Gastrocnemius medialis (tissue), 4 donors: ENCODE results near the gene CLPTM1L. TPM values are rescaled to one million over a fixed set of nuclear protein-coding genes. Genes with fewer than 3 reads are reported as not detected.

Source experiments
- ATAC-seq, 2 donors: fragments of 150-250 bp; one replicate each; pipeline ENCODE4 v1.9.1; 2016
- DNase-seq, 2 donors: peaks; one replicate each; pipeline ENCODE4 v3.0.0-alpha.2; 2019
- H3K27ac ChIP-seq, 4 donors: fragments of 200-600 bp; sonication (generic); 1 replicate in 1 of 4; 2 replicates in 3 of 4; pipeline ENCODE4 v1.5.1; 2016 to 2018; ENCODE audit warnings: mild to moderate bottlenecking in 2 of 4, moderate library complexity in 1 of 4
- H3K27me3 ChIP-seq, 3 donors: fragments of 200-600 bp; sonication (generic) in 2 of 3; 1 replicate in 1 of 3; 2 replicates in 2 of 3; pipeline versions ENCODE4 v1.5.1 to v1.6.0; 2016 to 2019; ENCODE audit warnings: mild to moderate bottlenecking in 1 of 3, moderate library complexity in 1 of 3
- H3K36me3 ChIP-seq, 2 donors: fragments of 200-600 bp; sonication (generic) in 1 of 2; one replicate each; pipeline ENCODE4 v1.5.1; 2017 to 2018
- H3K4me1 ChIP-seq, 2 donors: fragments of 200-600 bp; sonication (generic) in 1 of 2; one replicate each; pipeline ENCODE4 v1.5.1; 2016 to 2017; ENCODE audit warnings: mild to moderate bottlenecking in 2 of 2
- H3K4me3 ChIP-seq, 4 donors: fragments of 200-600 bp; sonication (generic) in 3 of 4; 1 replicate in 1 of 4; 2 replicates in 3 of 4; pipeline ENCODE4 v1.5.1; 2016 to 2019; ENCODE audit warnings: mild to moderate bottlenecking in 2 of 4
- H3K9me3 ChIP-seq, 3 donors: fragments of 200-600 bp; sonication (generic) in 2 of 3; 1 replicate in 1 of 3; 2 replicates in 2 of 3; pipeline ENCODE4 v1.5.1; 2016 to 2019
- CTCF ChIP-seq, 5 experiments: fragments of 450-650 bp in 3 of 5; fragments of 200-600 bp in 2 of 5; sonication (generic) in 2 of 5; IDR thresholded peaks in 4 of 5; conservative IDR thresholded peaks in 1 of 5; 1 replicate in 4 of 5; 2 replicates in 1 of 5; pipeline ENCODE4 v1.5.1; 2016 to 2019; ENCODE audit warnings: antibody characterized with exemption in 5 of 5, mild to moderate bottlenecking in 3 of 5, moderate library complexity in 3 of 5
- POLR2A ChIP-seq, 2 donors: fragments of 450-650 bp; IDR thresholded peaks; one replicate each; pipeline ENCODE4 v1.6.1; 2017; ENCODE audit warnings: antibody characterized with exemption in 2 of 2, mild to moderate bottlenecking in 2 of 2, moderate library complexity in 2 of 2
- in situ Hi-C, 4 donors: fragments of 200-750 bp; cut with MboI; loops; one replicate each; pipeline versions ENCODE4 v1.15.0 to v1.8.0; 2017; ENCODE audit warnings: low sequenced_read_pairs in 4 of 4
- intact Hi-C: fragments of 100-400 bp; cut with DNase I; formaldehyde crosslinking; loops from one replicate; pipeline ENCODE4 v1.15.1; 2023; ENCODE audit warnings: low total_unique reads
- total RNA-seq, 4 donors: library from RNA; depleted of rRNA; stranded (reverse); fragments of >200 nt; gene quantifications; one replicate each; pipeline versions ENCODE4 v1.1.0 to v1.2.3, GENCODE V29; 2016

Gene CLPTM1L
- total RNA-seq, 4 donors from 2014 or later = 29.4 to 41.0 (median 36.8) TPM

GRCh38 chr5:1281038-1281882, 63.6 kb downstream of the CLPTM1L start:
- TF ChIP-seq POLR2A (IDR thresholded peaks at IDR 0.05) = no peak
- no peak for TF ChIP-seq CTCF (IDR thresholded peaks at IDR 0.05 in 4 of 5, conservative IDR thresholded peaks at IDR 0.05 in 1 of 5)
- Histone ChIP-seq H3K4me1 (no peaks in the 10 kb centered on the region), H3K9me3 (no peaks in the 10 kb centered on the region), H3K27me3 (no peaks in the 10 kb centered on the region), H3K36me3 (no peaks in the 10 kb centered on the region), H3K27ac (no peak overlapping the region), H3K4me3 (no peak overlapping the region)
- ATAC-seq (no peak), DNase-seq (no peak)
- in situ Hi-C loops = no loop called here
- intact Hi-C loops = no loop called here

GRCh38 chr5:1280177-1281037, 64.5 kb downstream of the CLPTM1L start:
- DNase-seq = no peak
- Histone ChIP-seq H3K4me3 (no peak overlapping the region), H3K36me3 (no peaks in the 10 kb centered on the region), H3K9me3 (no peaks in the 10 kb centered on the region), H3K4me1 (no peaks in the 10 kb centered on the region), H3K27me3 (no peaks in the 10 kb centered on the region), H3K27ac (no peak overlapping the region)
- in situ Hi-C loops (no loop called here), intact Hi-C loops (no loop called here)
- TF ChIP-seq POLR2A (IDR thresholded peaks at IDR 0.05) = no peak
- TF ChIP-seq CTCF (IDR thresholded peaks at IDR 0.05 in 4 of 5, conservative IDR thresholded peaks at IDR 0.05 in 1 of 5) = no peak
- ATAC-seq = no peak

GRCh38 chr5:1279443-1280151, 65.3 kb downstream of the CLPTM1L start:
- no peaks in the 10 kb centered on the region for H3K9me3 ChIP-seq
- no peak overlapping the region for H3K27ac ChIP-seq
- no peaks in the 10 kb centered on the region for H3K4me1 ChIP-seq
- no peak for TF ChIP-seq POLR2A (IDR thresholded peaks at IDR 0.05)
- no peak for TF ChIP-seq CTCF (IDR thresholded peaks at IDR 0.05 in 4 of 5, conservative IDR thresholded peaks at IDR 0.05 in 1 of 5)
- H3K36me3 ChIP-seq = no peaks in the 10 kb centered on the region
- H3K27me3 ChIP-seq = no peaks in the 10 kb centered on the region
- no peak for ATAC-seq
- intact Hi-C loops (no loop called here), in situ Hi-C loops (no loop called here)
- no peak for DNase-seq
- no peak overlapping the region for H3K4me3 ChIP-seq

GRCh38 chr5:1278656-1279442, 66.0 kb downstream of the CLPTM1L start:
- Histone ChIP-seq H3K4me3 (no peak overlapping the region), H3K36me3 (no peaks in the 10 kb centered on the region), H3K27me3 (no peaks in the 10 kb centered on the region), H3K27ac (no peak overlapping the region), H3K9me3 (no peaks in the 10 kb centered on the region), H3K4me1 (no peaks in the 10 kb centered on the region)
- TF ChIP-seq CTCF (IDR thresholded peaks at IDR 0.05 in 4 of 5, conservative IDR thresholded peaks at IDR 0.05 in 1 of 5) = no peak
- TF ChIP-seq POLR2A (IDR thresholded peaks at IDR 0.05) = no peak
- in situ Hi-C loops (no loop called here), intact Hi-C loops (no loop called here)
- no peak for ATAC-seq
- DNase-seq = no peak
